ENCODE measurements around the gene GFY. TPM values are rescaled to one million over a fixed set of nuclear protein-coding genes. Genes with fewer than 3 reads are reported as not detected.

The GFY gene
- total and polyA plus RNA-seq, 2 donors (not counting 1 experiment from before 2014, with no cell fraction given) = not detected

- Histone ChIP-seq H3K27me3 (replicated peaks in 1 of 4; ENCODE audit: control extremely low read depth in 1 of 4, control insufficient read depth in 3 of 4, insufficient read depth in 4 of 4, low read length in 3 of 4) (no peaks in the 10 kb centered on the region), H3K4me1 (ENCODE audit: control insufficient read depth in 2 of 2, insufficient read depth in 2 of 2, low read length in 2 of 2) (peaks cover 15 to 34% of the 10 kb centered on the region in 2 donors), H3K27ac (ENCODE audit: low read length in 2 of 2) (no peak overlapping the region), H3K4me3 (ENCODE audit: control extremely low read depth in 1 of 5, extremely low read depth in 1 of 5, insufficient read depth in 1 of 5, low read depth in 2 of 5, low read length in 4 of 5) (no peak overlapping the region), H4K20me1 (ENCODE audit: control insufficient read depth, insufficient read depth, low read length, poor library complexity, severe bottlenecking) (peaks cover 35% of the 10 kb centered on the region), H3K9ac (ENCODE audit: low read length) (no peak overlapping the region), H3K36me3 (replicated peaks in 1 of 2; ENCODE audit: control extremely low read depth in 1 of 2, control insufficient read depth in 1 of 2, extremely low read depth in 1 of 2, insufficient read depth in 2 of 2, low read length in 1 of 2) (peaks cover 0 to 43% of the 10 kb centered on the region in 2 experiments), H3K4me2 (replicated peaks; ENCODE audit: low read depth, low read length, poor library complexity, severe bottlenecking) (no peak overlapping the region), H3K79me2 (ENCODE audit: control insufficient read depth, insufficient read depth, low read length) (peaks cover 73% of the 10 kb centered on the region), H3K9me3 (ENCODE audit: control extremely low read depth in 1 of 3, control insufficient read depth in 2 of 3, insufficient read depth in 1 of 3, low read length in 2 of 3) (peaks cover 0 to 3% (median 0%) of the 10 kb centered on the region in 3 donors), H2AFZ (ENCODE audit: insufficient read depth, low read depth, low read length, poor library complexity, severe bottlenecking) (no peak overlapping the region)
- ATAC-seq (ENCODE audit: low read depth) = no peak
- no peak for DNase-seq
- no peak overlapping the region for H3K27ac Mint-ChIP-seq
- intact Hi-C loops (cut with micrococcal nuclease) = no loop called here
- H3K27me3 Mint-ChIP-seq = no peaks in the 10 kb centered on the region
- no peak for TF ChIP-seq CTCF (IDR thresholded peaks at IDR 0.05)
- no peak for TF ChIP-seq EZH2 (IDR thresholded peaks at IDR 0.05; ENCODE audit: borderline replicate concordance, insufficient read depth, low read depth, low read length, poor library complexity, severe bottlenecking)
- WGBS (ENCODE audit: insufficient coverage) = 100% methylated on average over 2 of the region's 5 CpGs
- H3K4me3 Mint-ChIP-seq = peak overlapping the region; percentile 32
- H3K4me1 Mint-ChIP-seq = peaks cover 30% of the 10 kb centered on the region
- ChIA-PET POLR2A (no interaction called here), CTCF (interaction anchor here (0.6 to 1.2 kb wide), 2 partner anchors 10 to 14 kb away, joined by 3 to 8 read pairs; no protein-coding TSS in a partner anchor)
- H3K9me3 Mint-ChIP-seq (ENCODE audit: insufficient read depth) = no peaks in the 10 kb centered on the region
Observed at GRCh38 chr19:49456326-49456725, 31.1 kb downstream of the GFY start.

- CTCF ChIA-PET = interaction anchor here (0.6 to 0.9 kb wide), 2 partner anchors 11 to 13 kb away, joined by 3 to 4 read pairs; no protein-coding TSS in a partner anchor
Observed at GRCh38 chr19:49458567-49458903, 33.3 kb downstream of the GFY start.

More at GRCh38 chr19:49458567-49458903, 33.3 kb downstream of the GFY start:
- Histone ChIP-seq H3K36me3 (replicated peaks in 1 of 2; ENCODE audit: control extremely low read depth in 1 of 2, control insufficient read depth in 1 of 2, extremely low read depth in 1 of 2, insufficient read depth in 2 of 2, low read length in 1 of 2) (peaks cover 0 to 52% of the 10 kb centered on the region in 2 experiments), H3K9ac (ENCODE audit: low read length) (no peak overlapping the region), H3K27me3 (replicated peaks in 1 of 4; ENCODE audit: control extremely low read depth in 1 of 4, control insufficient read depth in 3 of 4, insufficient read depth in 4 of 4, low read length in 3 of 4) (no peaks in the 10 kb centered on the region), H3K9me3 (ENCODE audit: control extremely low read depth in 1 of 3, control insufficient read depth in 2 of 3, insufficient read depth in 1 of 3, low read length in 2 of 3) (peaks cover 0 to 3% (median 0%) of the 10 kb centered on the region in 3 donors), H3K4me2 (replicated peaks; ENCODE audit: low read depth, low read length, poor library complexity, severe bottlenecking) (no peak overlapping the region), H2AFZ (ENCODE audit: insufficient read depth, low read depth, low read length, poor library complexity, severe bottlenecking) (no peak overlapping the region), H3K79me2 (ENCODE audit: control insufficient read depth, insufficient read depth, low read length) (peaks cover 70% of the 10 kb centered on the region), H3K27ac (ENCODE audit: low read length in 2 of 2) (no peak overlapping the region), H3K4me1 (ENCODE audit: control insufficient read depth in 2 of 2, insufficient read depth in 2 of 2, low read length in 2 of 2) (peaks cover 9 to 21% of the 10 kb centered on the region in 2 donors), H4K20me1 (ENCODE audit: control insufficient read depth, insufficient read depth, low read length, poor library complexity, severe bottlenecking) (peaks cover 35% of the 10 kb centered on the region), H3K4me3 (ENCODE audit: control extremely low read depth in 1 of 5, extremely low read depth in 1 of 5, insufficient read depth in 1 of 5, low read depth in 2 of 5, low read length in 4 of 5) (no peak overlapping the region)
- WGBS (ENCODE audit: insufficient coverage) = 85% methylated on average over 2 of the region's 5 CpGs
- Mint-ChIP-seq H3K9me3 (ENCODE audit: insufficient read depth) (no peaks in the 10 kb centered on the region), H3K27me3 (no peaks in the 10 kb centered on the region), H3K27ac (no peak overlapping the region), H3K4me3 (no peak overlapping the region), H3K4me1 (peaks cover 16% of the 10 kb centered on the region)
- DNase-seq (no peak), ATAC-seq (ENCODE audit: low read depth) (no peak)
- TF ChIP-seq EZH2 (IDR thresholded peaks at IDR 0.05; ENCODE audit: borderline replicate concordance, insufficient read depth, low read depth, low read length, poor library complexity, severe bottlenecking) (no peak), CTCF (IDR thresholded peaks at IDR 0.05) (no peak)
- intact Hi-C loops (cut with micrococcal nuclease) = no loop called here
- POLR2A ChIA-PET = no interaction called here

All from B cell (primary cell).